ENCODE data around the gene FXYD1.
"Not testable (repeated sequence)": the region's sequence is repeated elsewhere in the genome, so short reads cannot be mapped to it uniquely, and the experiment has no call there.

FXYD1 gene

GRCh38 chr19:35125749-35126623 lies 12.6 kb upstream of the FXYD1 start:
- no peak for DNase-seq

- DNase-seq, result no peak
Measured at GRCh38 chr19:35126624-35126959, 12.0 kb upstream of the FXYD1 start.

- no peak for DNase-seq
Measured at GRCh38 chr19:35127871-35128270, 10.8 kb upstream of the FXYD1 start.

- no peak for DNase-seq
Measured at GRCh38 chr19:35128398-35129057, 10.1 kb upstream of the FXYD1 start.

- not testable (repeated sequence) for DNase-seq
Measured at GRCh38 chr19:35129724-35130274, 8.8 kb upstream of the FXYD1 start.

GRCh38 chr19:35130761-35131720 lies 7.6 kb upstream of the FXYD1 start:
- no peak for DNase-seq

- DNase-seq, result no peak
Measured at GRCh38 chr19:35132254-35132653, 6.4 kb upstream of the FXYD1 start.

GRCh38 chr19:35133826-35134225 lies 4.8 kb upstream of the FXYD1 start:
- no peak for DNase-seq

- peak; percentile 71 for DNase-seq
Measured at GRCh38 chr19:35134601-35135242, 3.9 kb upstream of the FXYD1 start, which contains the start of gene LGI4. Gene LGI4 (minus strand): TSS chr19:35135059. CDS start chr19:35134680, 379 bp downstream.

- DNase-seq, result peak; percentile 95
Measured at GRCh38 chr19:35135389-35135909, 3.2 kb upstream of the FXYD1 start.

- no peak for DNase-seq
Measured at GRCh38 chr19:35136231-35136630, 2.4 kb upstream of the FXYD1 start.

- DNase-seq, result no peak
Measured at GRCh38 chr19:35136977-35137702, 1.5 kb upstream of the FXYD1 start.

- DNase-seq, result no peak
Measured at GRCh38 chr19:35140207-35140961, 1.8 kb downstream of the FXYD1 start.

- DNase-seq, result peak; percentile 95
Measured at GRCh38 chr19:35140962-35141836, 2.6 kb downstream of the FXYD1 start.

- DNase-seq, result peak; percentile 83
Measured at GRCh38 chr19:35141837-35142605, 3.4 kb downstream of the FXYD1 start.

GRCh38 chr19:35142606-35143230 lies 4.1 kb downstream of the FXYD1 start:
- DNase-seq, result peak; percentile 83

GRCh38 chr19:35143231-35143715 lies 4.6 kb downstream of the FXYD1 start, which contains the start of gene FXYD7:
Gene FXYD7 (plus strand): TSS chr19:35143255. CDS start chr19:35143334, 79 bp downstream.
- peak; percentile 85 for DNase-seq

- DNase-seq, result peak; percentile 85
Measured at GRCh38 chr19:35143818-35144217, 5.2 kb downstream of the FXYD1 start.

All from NCI-H2227 treated with DMSO at 0.1 percent for 48 hours (cell line).